IPS-18a (cell line): ENCODE measurements around the gene TNC.
A peak's percentile ranks its signal among the peaks of the same experiment; 100 is the strongest.
"Not testable (repeated sequence)": the region's sequence is repeated elsewhere in the genome, so short reads cannot be mapped to it uniquely, and the experiment has no call there.

Source experiments
- H3K27ac ChIP-seq: one replicate; pipeline ENCODE4 v1.5.1; 2013; ENCODE audit warnings: low read length
- H3K27me3 ChIP-seq: one replicate; pipeline ENCODE4 v1.6.1; 2013; ENCODE audit warnings: mild to moderate bottlenecking, low read length; ENCODE audit not compliant: control insufficient read depth, insufficient read depth
- H3K36me3 ChIP-seq: one replicate; pipeline ENCODE4 v1.6.1; 2013; ENCODE audit warnings: low read depth, low read length; ENCODE audit not compliant: control insufficient read depth
- H3K4me1 ChIP-seq: one replicate; pipeline ENCODE4 v1.6.1; 2013; ENCODE audit warnings: low read depth, low read length; ENCODE audit not compliant: control insufficient read depth
- H3K4me3 ChIP-seq: one replicate; pipeline ENCODE4 v1.5.1; 2013; ENCODE audit warnings: low read length
- H3K9ac ChIP-seq: one replicate; pipeline ENCODE4 v1.6.1; 2013; ENCODE audit warnings: mild to moderate bottlenecking, low read length, moderate library complexity
- H3K9me3 ChIP-seq: one replicate; pipeline ENCODE4 v1.6.1; 2013; ENCODE audit warnings: low read depth, low read length; ENCODE audit not compliant: control insufficient read depth

TNC gene

DNA sequence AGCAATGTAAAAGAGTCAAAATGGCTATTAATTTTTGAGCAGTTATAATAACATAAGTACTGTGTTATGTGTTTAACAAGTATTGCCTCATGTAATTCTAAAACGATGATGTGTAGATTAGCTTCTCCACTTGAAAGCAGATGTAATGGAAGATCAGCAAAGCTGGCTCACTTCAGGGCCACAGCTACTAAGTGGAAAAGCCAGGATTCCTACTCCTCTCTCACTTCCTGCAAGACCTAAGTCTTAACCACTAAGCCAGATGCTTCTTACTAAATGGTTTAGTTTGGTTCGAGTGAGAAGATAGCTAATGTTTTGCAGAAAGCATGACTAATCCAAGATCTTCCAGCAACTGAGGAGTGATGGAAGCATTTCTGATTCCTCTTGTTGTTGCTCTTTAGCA lies 15.7 kb upstream of the TNC start:
- no peaks in the 10 kb centered on the region for H3K9me3 ChIP-seq
- H3K27ac ChIP-seq = no peak overlapping the region
- no peaks in the 10 kb centered on the region for H3K27me3 ChIP-seq
- no peak overlapping the region for H3K9ac ChIP-seq
- no peaks in the 10 kb centered on the region for H3K36me3 ChIP-seq
- no peaks in the 10 kb centered on the region for H3K4me1 ChIP-seq
- no peak overlapping the region for H3K4me3 ChIP-seq

DNA sequence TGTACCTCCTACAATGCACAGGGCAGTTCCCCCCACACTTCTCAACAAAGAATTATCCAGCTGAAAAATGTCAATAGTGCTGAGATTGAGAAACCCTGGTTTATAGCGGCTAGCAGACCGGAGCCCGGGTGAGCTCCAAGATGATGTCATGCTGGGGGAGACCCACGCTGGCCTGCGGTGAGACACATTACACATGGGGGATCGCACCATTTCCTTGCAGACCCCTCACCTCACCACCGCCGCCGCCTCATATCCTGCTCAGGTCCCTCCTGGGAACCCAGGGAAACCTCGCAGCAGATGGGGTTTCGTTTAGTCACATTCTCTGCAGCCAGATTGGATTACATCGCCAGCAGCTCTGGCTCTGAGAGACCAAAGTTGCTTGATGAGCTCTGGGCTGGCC lies 14.7 kb upstream of the TNC start:
- no peaks in the 10 kb centered on the region for H3K36me3 ChIP-seq
- no peak overlapping the region for H3K4me3 ChIP-seq
- no peaks in the 10 kb centered on the region for H3K27me3 ChIP-seq
- no peaks in the 10 kb centered on the region for H3K4me1 ChIP-seq
- no peak overlapping the region for H3K27ac ChIP-seq
- H3K9ac ChIP-seq = no peak overlapping the region
- no peaks in the 10 kb centered on the region for H3K9me3 ChIP-seq

DNA sequence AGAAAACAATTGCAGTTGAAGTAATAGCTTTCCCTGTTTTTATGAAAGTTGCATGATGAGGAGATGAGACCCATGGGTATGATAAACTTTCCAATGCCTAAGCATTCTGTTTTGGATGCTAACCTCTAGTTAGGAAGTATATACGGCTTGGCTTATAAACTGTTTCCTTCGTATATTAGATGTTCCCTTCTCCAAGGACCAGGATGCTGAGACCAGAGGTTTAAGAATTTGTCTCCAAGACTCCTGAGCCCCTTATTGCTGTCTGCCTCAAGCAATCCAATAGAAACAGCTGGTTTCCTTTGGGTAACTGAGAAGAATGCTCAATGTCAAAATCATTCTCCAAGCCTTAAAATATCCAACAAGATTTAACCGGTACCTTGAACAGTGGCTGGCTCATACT lies 12.2 kb upstream of the TNC start:
- no peak overlapping the region for H3K27ac ChIP-seq
- H3K4me1 ChIP-seq = no peaks in the 10 kb centered on the region
- no peak overlapping the region for H3K4me3 ChIP-seq
- no peaks in the 10 kb centered on the region for H3K9me3 ChIP-seq
- no peaks in the 10 kb centered on the region for H3K27me3 ChIP-seq
- H3K36me3 ChIP-seq = no peaks in the 10 kb centered on the region
- no peak overlapping the region for H3K9ac ChIP-seq

DNA sequence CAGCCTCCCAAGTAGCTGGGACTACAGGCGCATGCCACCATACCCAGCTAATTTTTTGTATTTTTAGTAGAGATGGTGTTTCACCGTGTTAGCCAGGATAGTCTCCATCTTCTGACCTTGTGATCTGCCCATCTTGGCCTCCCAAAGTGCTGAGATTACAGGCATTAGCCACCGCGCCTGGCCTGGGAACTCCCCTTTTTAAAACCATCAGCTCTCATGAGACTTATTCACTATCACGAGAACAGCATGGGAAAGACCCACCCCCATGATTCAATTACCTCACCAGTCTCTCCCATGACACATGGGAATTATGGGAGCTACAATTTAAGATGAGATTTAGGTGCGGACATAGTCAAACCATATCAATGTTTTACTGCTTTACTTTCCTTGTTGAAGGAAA lies 10.8 kb upstream of the TNC start:
- not testable (repeated sequence) for H3K9me3 ChIP-seq, H3K36me3 ChIP-seq, H3K27ac ChIP-seq, H3K4me1 ChIP-seq, H3K9ac ChIP-seq, H3K27me3 ChIP-seq, H3K4me3 ChIP-seq

DNA sequence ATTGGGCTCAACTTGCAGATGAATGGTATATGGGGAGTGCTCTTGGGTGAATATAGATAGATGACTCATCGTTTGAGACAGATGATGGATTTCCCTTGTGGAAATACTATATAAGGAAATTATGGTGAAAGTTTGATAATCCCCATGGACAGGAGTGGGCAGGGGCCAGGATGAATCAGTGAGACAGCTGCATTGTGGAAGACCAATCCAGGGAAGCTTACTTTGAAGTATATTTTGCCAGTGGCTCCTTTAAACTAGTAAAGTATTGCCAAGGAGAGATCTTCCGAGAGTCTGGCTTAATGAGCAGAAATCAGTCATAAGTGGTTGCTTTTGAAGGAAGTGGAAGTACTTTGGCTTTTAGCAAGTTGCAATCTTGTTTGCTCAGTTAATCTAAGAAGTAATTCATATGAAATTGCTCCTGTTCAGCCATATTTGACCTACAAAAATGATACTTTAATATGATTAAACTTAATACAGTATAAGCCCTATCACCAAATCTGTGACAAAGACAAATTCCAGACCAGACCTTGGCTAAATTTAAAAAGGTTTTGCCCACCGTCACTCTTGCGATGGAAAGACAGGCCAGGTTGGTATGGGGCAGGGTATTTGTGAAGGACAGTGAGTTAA lies 9.3 kb upstream of the TNC start:
- no peaks in the 10 kb centered on the region for H3K36me3 ChIP-seq
- H3K4me3 ChIP-seq = no peak overlapping the region
- peaks cover 9% of the 10 kb centered on the region for H3K4me1 ChIP-seq
- no peaks in the 10 kb centered on the region for H3K9me3 ChIP-seq
- H3K9ac ChIP-seq = no peak overlapping the region
- H3K27ac ChIP-seq = no peak overlapping the region
- no peaks in the 10 kb centered on the region for H3K27me3 ChIP-seq

DNA sequence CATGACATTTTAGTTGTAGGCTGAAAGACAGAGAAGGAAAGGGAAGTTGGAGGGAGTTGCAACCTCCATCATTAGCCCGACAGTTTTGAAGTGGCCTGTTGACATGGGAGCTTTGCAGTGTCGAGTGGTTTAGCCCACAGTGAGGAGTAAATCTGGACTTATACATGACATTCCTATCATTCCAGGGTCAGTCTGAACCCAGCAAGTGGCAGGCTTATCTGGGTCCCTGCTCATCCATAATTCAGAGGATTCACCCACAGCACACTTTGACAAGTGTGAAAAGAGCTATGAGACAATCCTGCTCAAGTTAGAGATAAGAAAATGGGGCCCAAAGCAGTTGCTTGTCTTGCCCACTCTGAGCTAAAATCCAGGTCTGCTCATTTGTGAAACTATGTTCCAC lies 8.4 kb upstream of the TNC start:
- Histone ChIP-seq H3K36me3 (no peaks in the 10 kb centered on the region), H3K4me3 (no peak overlapping the region), H3K9ac (no peak overlapping the region), H3K4me1 (peaks cover 9% of the 10 kb centered on the region), H3K9me3 (no peaks in the 10 kb centered on the region), H3K27me3 (peaks cover 8% of the 10 kb centered on the region), H3K27ac (no peak overlapping the region)

DNA sequence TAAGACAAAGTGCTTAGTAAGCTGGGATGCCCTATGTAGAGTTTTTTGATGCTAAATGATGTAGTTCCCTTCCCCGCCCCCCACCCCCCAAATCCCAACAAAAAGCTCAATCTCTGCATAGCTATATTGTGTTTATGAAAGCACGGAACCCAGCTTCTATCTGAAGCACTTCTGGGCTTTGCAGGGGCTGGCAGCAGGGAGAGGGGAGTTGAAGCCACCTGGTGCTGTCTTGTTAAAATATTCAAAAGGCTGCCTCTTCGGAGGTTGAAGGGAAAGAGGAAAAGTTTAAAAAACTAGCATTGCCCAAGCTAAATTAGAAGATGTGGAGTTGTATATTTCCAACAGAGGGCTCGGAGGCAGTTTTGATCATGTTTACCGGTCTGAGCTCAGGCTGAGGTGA lies 5.0 kb upstream of the TNC start:
- Histone ChIP-seq H3K4me1 (peaks cover 19% of the 10 kb centered on the region), H3K27me3 (peaks cover 34% of the 10 kb centered on the region), H3K9me3 (no peaks in the 10 kb centered on the region), H3K9ac (no peak overlapping the region), H3K27ac (no peak overlapping the region), H3K4me3 (no peak overlapping the region), H3K36me3 (no peaks in the 10 kb centered on the region)

DNA sequence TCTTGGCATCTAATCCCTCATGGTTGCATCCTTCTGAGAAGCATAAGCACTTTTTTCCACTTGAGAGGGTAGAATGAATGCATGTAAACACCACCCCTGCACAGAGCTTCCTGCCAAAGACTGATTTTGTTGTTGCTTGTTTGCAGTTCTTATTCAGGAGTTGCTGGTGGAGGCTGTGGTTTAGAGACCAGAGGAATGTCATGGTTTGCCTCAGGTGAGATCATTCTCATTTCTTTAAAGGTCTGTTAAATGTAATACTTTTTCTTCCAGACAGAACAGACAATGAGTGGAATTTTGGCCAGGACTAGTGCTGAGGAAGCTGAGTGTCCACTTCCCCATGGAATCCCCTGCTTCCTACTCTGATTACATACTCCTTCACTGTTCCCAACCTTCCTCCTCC lies 3.2 kb upstream of the TNC start:
- no peak overlapping the region for H3K9ac ChIP-seq
- H3K4me3 ChIP-seq = no peak overlapping the region
- no peaks in the 10 kb centered on the region for H3K9me3 ChIP-seq
- H3K4me1 ChIP-seq = peaks cover 23% of the 10 kb centered on the region
- H3K27me3 ChIP-seq = peaks cover 51% of the 10 kb centered on the region
- no peak overlapping the region for H3K27ac ChIP-seq
- H3K36me3 ChIP-seq = no peaks in the 10 kb centered on the region

DNA sequence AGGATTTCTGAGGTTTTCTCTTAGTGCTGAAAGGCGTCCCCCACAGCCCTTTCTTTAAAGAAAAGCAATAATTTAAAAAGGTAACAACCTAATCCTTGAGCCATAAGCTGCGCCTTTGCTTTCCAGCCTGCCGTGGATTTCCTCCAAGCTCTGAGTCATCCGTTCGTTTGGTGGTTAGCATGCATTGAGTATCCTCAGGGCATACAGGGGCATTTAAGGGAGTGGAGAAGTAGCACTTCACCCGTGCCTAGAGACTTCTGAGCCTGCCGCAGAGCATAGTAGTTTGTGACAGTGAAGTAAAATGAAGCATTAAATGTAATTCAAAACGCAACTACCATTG lies 892 bp upstream of the TNC start:
- H3K27ac ChIP-seq = no peak overlapping the region
- peaks cover 67% of the 10 kb centered on the region for H3K27me3 ChIP-seq
- peaks cover 23% of the 10 kb centered on the region for H3K4me1 ChIP-seq
- no peak overlapping the region for H3K9ac ChIP-seq
- peak overlapping the region; percentile 60 for H3K4me3 ChIP-seq
- no peaks in the 10 kb centered on the region for H3K9me3 ChIP-seq
- no peaks in the 10 kb centered on the region for H3K36me3 ChIP-seq

DNA sequence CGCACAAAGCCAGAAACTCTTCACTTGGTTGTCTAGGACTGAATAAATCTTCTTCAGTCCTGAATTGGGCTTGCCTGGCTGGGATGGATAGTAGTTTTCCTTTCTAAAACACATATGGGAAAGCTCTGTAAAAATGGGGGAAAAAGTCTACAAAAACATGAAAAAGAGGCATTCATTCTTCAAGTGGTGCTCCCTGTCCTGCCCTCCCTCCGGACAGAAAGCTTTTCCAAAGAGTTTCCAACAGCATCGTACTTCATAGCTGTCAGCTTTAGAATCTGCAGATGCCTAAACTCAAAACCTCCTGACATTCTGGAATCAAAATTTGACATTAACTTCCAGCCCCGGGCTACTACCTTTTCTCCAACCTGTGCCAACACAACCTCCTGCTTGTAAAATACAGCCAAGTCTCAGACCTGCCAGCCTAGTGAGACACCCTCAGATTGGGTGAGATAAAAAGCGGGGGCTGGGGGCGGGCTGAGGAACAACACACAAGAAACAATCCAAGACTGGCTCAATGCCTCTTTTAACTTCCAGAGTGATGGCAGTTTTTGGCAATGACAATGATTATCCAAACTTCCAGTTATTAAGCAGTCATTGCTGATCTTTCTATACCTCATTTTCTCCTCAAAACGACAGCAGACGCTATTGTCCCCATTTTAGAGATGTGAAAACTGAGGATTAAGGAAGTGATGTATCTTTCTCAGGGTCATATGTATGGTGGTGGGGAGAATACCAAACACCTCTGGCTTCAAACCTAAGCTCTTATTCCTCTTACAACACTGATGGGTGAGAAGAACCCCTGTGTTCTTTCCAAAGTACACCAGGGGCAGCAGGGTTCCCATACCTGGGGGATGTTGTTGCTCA lies 1.3 kb downstream of the TNC start:
- Histone ChIP-seq H3K9ac (no peak overlapping the region), H3K9me3 (no peaks in the 10 kb centered on the region), H3K4me3 (no peak overlapping the region), H3K4me1 (peaks cover 14% of the 10 kb centered on the region), H3K27me3 (peaks cover 61% of the 10 kb centered on the region), H3K36me3 (no peaks in the 10 kb centered on the region), H3K27ac (no peak overlapping the region)

DNA sequence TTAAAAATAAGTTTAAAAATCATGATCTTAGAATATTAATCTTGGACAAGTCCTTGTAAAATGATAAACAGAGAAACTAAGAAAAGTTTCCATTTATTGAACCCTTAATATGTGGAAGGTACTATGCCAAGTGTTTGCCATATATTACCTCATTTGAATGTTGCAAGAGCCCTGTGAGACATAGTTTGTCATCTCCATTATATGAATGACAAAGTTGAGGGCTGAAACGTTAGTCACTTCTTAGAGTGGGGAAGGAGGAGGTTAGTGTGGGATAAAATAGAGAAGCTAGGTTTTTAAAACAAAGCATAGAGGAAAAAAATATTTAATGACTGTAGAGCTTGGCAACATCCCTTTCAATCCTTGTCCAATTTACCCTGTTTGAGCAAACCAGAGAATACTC lies 2.0 kb downstream of the TNC start:
- Histone ChIP-seq H3K4me3 (no peak overlapping the region), H3K9me3 (no peaks in the 10 kb centered on the region), H3K4me1 (peaks cover 14% of the 10 kb centered on the region), H3K9ac (no peak overlapping the region), H3K27me3 (peaks cover 54% of the 10 kb centered on the region), H3K27ac (no peak overlapping the region), H3K36me3 (no peaks in the 10 kb centered on the region)
